HG03039 (cell line): ENCODE measurements around the gene KIF26B.

ENCODE experiments used
- ATAC-seq: cut with Tn5 transposase; IDR thresholded peaks from one replicate; pipeline ENCODE4 v1.9.1; 2021; ENCODE audit warnings: mild to moderate bottlenecking, moderate library complexity; ENCODE audit not compliant: unreplicated experiment

The KIF26B gene

GRCh38 chr1:245168906-245169305 lies 14.1 kb downstream of the KIF26B start:
- no peak for ATAC-seq

DNA sequence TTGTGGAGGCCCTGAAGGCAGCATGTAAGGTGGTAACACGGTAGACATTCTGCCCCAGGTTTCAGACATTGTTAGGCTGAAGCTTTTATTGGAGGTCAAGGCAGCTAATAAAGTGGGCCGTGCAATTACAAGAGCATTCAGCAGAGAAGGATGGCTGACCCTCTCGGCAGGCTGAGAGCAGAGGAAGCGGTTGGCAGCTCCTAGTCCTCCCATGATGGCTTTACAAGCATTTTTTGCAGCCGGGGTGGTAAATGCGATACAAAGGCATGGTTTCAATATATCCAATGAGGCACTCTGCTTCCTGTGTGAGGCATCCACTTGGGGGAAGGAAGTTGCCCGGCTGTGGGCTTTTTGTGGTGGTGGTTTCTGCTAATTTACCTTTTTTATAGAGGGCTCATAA lies 14.6 kb downstream of the KIF26B start:
- no peak for ATAC-seq

GRCh38 chr1:245172026-245172425 lies 17.2 kb downstream of the KIF26B start:
- ATAC-seq: no peak

DNA sequence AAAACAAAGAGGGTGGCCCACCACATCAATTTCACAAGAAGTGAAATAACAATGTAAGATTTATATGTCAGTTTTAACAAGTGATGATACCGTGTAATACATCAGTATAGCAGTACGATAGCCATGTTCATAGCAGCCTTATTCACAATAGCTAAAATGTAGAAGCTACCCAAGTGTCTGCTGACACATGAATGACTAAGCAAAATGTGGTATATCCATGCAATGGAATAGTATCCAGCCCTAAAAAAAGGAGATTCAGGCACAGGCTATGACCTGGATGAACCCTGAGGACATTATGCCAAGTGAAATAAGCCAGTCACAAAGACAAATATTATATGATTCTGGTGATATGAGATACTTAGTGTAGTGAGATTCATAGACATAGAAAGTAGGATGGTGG lies 18.0 kb downstream of the KIF26B start:
- no peak for ATAC-seq

DNA sequence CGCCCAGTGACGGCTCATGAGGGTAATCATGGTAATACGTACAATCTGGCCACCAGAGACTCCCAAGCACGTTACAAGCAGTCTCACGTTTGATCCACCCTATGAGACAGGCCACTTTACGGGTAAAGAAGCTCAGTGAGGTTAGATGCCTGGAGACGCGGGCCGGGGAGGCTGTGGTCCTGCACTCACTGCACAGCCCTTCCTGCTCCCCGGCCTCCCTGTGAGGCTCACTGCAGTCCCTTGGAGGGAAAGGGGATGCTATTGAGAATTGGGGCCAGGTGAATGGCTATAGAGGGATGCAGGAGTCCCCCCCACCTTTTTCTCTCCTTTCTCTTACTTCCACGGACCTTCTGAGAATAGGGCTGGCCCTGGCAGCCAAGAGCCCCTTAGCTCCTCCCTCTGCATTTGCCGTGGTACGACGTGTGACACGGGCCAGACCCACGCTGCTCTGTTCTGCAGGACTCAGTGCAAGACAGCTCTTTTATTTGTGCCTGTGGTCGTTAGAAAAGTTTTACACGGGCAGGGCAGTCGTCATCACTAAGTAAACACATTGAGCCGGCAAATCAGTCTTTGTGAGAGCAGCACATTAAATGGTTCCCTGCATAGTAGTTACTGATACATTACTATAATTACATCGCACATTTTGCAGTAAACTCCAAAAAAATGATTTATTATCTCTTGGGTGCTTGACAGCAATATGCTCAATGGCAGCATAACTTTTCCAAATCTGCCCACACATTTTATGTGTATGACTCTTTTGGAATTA lies 18.8 kb downstream of the KIF26B start:
- no peak for ATAC-seq

DNA sequence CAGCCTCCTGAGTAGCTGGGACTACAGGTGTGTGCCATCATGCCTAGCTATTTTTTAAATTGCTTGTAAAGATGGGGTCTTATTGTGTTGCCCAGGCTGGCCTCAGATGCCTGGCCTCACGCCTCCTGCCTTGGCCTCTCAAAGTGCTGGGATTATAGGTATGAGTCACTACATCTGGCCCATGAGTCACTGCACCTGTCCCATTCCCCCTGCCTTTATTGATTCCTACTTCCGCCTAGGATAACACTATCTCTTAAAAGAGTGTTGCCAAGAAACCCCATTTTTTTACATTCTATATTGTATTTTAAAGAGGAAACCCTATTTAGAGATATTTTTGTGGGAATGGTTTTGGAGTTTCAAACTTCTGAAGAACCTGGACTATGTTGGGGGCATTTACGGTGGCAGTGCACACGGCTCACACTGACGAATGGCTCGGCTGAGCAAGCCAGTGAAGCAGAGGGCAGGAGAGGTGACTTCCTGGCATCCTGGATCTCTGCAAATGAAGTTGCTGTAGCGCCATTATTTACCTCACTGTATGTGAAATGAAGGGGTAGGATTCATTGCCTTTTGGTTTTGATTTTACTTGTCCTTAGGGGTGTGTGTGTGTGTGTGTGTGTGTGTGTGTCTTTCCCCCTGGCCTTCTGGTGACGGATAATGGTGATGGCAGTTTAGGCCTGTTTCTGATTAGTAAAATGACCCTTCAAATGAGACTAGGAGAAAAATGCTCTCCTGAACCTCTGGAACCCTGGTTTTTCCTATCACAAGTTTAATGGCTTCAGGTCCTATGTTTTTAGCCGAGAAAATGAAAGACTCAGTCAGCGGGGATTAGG lies 22.5 kb downstream of the KIF26B start:
- ATAC-seq: no peak

DNA sequence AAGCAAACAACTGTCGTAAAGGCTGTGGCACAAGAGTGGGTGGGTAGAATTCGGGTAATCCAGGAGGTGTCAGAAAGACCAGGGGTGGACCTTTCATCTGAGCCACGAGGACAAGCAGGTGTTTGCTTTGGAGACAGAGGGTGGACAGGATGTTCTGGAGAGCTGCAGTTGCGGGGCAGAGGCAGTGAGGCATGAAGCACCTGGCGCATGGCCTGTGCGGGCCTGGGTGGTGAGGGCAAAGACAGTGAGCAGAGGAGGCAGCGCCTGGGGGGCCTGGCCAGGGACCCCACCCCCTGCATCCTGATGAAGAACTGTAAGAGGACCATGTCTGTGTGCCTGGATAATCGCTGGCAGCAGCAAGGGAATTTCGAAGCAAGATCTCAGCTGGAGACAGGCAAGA lies 24.9 kb downstream of the KIF26B start:
- no peak for ATAC-seq

GRCh38 chr1:245180496-245181157 lies 25.8 kb downstream of the KIF26B start:
- no peak for ATAC-seq

DNA sequence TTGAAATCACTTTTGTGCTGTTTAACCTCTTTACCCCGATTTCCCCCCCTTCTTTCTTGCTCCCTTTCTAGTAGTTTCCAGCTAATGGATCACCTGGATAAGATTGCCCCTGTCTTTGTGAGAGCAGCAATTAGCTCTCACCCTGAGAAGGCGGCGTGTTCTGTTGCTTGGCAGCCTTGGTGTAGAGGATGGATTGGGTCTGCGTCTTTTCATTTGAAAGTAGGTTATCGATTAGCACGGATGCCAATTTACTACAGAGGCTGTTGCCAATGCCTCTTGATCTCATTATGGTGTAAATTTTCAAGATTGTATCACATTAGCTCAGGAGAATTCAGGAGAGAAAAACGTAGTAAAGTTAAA lies 26.4 kb downstream of the KIF26B start:
- no peak for ATAC-seq

GRCh38 chr1:245182028-245182427 lies 27.2 kb downstream of the KIF26B start:
- ATAC-seq: no peak

DNA sequence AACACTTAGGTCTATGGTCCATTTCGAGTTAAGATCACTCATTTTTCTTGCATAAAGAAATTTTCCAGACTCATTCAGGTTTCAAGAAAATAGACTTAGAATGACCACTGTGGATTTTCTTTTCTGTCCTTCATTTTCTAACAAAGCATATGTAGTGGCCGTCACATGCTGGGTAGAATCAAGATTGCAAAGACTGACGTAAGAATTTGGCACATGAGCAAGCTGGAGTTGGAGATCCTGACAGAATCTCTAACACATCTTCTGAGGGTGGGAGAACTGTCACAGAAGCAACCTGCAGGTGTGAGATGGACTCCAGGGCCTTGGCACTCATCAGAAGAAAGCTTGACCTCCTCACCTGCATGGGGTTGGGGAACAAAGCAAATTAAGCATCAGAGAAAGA lies 28.6 kb downstream of the KIF26B start:
- ATAC-seq: no peak

- no peak for ATAC-seq
These were observed 30.0 kb downstream of the KIF26B start for GRCh38 chr1:245184779-245185178.

DNA sequence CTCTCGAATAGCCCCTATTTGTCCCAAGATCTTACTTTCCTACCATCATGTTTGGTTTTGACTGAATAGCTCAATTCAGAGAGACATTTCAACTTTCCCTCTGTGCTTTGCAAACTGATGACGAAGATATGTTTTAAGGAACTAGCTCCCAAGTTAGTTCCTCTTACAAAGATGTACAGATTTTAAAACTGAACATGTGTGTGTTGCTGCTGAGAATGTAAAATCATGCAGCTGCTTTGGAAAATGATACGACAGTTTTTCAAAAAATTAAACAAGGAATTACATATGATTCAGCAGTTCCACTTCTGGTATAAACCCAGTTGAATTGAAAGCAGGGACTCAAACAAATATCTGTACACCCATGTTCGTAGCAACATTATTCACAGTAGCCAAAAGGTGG lies 33.6 kb downstream of the KIF26B start:
- ATAC-seq: no peak

DNA sequence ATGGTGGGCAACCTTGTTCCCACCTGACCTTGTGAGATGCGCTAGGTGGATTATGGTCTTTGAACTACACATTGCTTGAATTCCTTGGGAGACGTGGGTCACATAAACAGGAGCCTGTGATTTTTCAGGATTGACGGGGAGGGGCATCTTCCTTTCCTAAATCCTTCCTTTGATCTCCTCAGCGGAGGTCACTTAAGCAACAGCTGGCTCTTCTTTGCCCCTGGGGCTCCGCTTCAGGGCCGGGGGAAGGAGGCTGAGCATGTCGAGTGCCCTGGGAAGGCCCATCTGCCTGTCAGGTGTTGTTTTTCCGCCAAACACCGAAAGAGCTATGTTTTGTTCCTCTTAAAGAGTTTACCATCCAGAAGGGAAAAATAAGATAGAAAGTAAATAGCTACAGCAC lies 40.6 kb downstream of the KIF26B start:
- ATAC-seq: no peak

- no peak for ATAC-seq
These were observed 42.3 kb downstream of the KIF26B start for GRCh38 chr1:245197121-245197520.

DNA sequence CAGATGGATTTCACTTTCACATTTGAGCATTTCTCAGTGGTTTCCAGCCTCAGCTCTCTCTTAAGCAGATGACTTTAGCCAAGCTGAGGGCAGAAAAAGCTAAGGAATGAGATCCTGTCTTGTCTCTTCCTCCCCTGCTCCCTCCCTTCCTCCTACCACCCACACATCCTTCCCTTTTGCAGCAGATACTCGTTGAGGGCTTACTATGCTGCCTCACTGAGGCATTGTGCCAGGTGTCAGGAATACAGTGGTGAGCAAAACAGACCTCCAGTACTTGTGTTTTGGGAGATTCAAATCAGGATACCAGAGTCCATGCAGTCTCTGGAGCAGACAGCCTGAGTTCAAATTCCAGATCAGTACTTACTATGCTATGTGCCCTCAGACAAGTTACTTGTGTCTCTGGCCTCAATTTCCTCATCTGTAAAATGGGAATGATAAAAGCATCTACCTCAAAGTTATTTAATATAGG lies 43.2 kb downstream of the KIF26B start:
- ATAC-seq: no peak

DNA sequence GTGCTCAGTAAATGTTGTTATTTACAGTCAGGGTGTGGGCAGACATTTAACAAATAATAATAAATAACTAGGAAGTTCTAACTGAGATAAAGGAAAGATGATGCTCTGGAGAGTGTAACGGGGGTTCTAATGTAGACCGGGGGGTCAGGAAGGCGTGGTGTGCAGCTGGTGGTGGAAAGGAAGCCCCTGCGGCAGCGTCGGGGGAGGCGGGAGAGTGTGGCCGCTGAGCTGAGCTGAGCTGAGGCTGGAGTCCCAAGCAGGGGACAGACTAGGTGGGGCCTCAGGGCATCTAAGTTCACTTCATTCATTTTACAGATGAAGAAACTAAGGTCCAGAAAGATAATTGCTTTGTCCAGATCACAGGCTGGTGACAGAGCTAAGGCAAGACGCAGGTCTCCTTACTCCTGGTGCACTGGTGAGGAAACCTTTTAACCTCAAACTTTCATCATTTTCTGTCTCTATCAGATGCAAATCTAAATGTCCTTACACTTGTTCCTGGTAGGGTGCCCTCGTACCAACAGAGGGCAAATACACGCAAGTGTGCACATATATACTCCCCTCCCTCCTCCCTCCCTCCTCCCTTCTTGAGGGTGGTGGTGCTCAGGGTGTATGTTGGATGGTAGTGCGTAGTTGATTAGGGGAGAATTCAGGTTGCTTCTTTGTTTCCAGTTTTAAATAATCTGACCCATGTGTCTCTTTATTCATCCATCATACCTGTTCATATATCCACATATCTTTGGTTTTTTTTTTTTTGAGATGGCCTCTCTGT lies 44.1 kb downstream of the KIF26B start:
- ATAC-seq: no peak

DNA sequence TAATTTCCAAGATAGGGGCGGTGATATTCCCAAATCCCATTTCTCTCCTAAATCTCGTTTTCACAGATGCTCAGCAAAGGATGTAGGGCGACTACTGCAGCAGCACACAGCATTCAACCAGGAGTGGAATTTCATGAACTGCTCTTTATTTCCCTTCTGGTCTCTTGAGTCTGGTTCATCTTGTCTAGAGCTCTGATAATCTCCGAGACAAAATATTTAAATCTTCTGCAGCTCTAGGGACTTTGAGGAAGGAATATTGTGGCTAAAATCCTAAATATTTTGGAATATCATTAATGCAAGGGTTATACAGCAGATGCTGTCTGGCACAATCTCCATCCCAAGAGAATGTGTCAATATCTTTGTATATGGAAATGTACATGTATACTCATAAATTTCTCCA lies 45.4 kb downstream of the KIF26B start:
- ATAC-seq: no peak

DNA sequence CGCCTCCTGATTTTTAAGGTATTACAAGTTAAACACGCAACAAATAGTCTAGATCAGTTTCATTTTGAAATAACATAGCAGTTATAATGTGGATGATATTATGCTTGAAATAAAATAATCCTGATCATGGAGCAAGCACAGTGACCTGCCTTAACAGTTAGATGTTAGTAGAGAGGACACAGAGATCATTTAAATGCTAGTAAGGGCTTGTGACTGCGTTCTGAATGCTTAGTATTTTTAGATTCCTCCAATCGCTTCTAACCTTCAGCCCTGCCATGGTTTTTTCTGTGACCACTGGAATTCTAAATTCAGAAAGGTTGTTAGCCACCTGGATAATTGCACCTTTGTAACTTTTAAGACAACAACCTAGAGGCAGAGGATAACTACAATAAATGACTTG lies 46.4 kb downstream of the KIF26B start:
- ATAC-seq: no peak

DNA sequence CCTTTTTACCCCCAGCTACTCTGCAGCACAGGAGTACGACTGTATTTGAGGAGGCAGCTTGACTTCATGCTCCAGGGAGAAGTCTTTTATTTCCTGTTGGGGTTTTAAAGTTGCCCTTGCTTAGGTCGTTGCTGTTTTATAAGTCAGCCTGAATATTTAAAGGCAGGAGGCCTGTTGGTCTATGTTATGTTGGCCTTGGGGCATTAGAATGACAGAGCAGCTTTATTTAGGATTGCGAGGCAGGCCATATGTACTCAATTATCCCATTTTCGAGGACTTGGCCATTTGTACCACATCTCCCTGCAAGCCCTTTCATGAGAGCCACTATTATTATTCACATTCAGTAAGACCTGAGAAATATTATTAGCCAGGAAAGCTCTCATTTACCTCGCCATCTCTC lies 47.0 kb downstream of the KIF26B start:
- no peak for ATAC-seq

DNA sequence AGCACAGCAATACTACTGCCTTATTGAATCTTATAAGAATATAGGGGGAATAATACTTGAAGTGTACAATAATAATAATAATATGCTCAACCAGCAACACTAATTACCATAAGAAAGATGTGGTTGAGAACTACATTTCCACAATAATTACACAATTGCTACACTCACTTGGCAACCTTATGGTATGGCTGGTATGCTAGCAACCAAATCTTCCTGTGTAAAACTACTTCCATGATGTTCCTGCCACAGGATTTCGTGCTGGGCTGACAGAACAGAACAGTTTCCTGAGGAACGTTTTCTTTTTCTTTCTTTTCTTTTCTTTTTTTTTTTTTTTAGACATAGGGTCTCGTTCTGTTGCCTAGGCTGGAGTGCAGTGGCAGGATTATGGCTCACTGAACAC lies 50.6 kb downstream of the KIF26B start:
- ATAC-seq: no peak
